K562 (cell line): ENCODE measurements around the gene HSPH1. TPM values are rescaled to one million over a fixed set of nuclear protein-coding genes. Genes with fewer than 3 reads are reported as not detected.

Source experiments
- ATAC-seq: fragments of 200-7000 bp; cut with Tn5 transposase; 3 replicates; pipeline ENCODE4 v1.9.1; 2020; ENCODE audit warnings: moderate library complexity
- BruUV-seq: library from RNA; stranded (reverse); fragments of 400-500 nt; replicated peaks from 2 replicates; lab custom pipeline; 2021; lab: Mats Ljungman, UMichigan
- CTCF ChIA-PET: fragments of 300-600 bp; formaldehyde crosslinking; extraction: SDS; loops from one replicate; lab custom pipeline; 2021; ENCODE audit warnings: low intra/inter-chr PET ratio; lab: Yijun Ruan, JAX
- POLR2A ChIA-PET: fragments of 300-600, 350-650 bp; sonication (Branson Sonifier 250); formaldehyde crosslinking; extraction: SDS; loops from one replicate; lab custom pipeline; 2021; ENCODE audit warnings: antibody characterized with exemption, inconsistent platforms; lab: Yijun Ruan, JAX
- DNase-seq, 4 experiments: peaks; one replicate each; pipeline versions ENCODE4 v3.0.0 to v3.0.0-alpha.2; 2011 to 2018; ENCODE audit warnings: low spot score in 3 of 4, mixed read lengths in 3 of 4; ENCODE audit errors: extremely low read depth in 1 of 4
- FAIRE-seq: peaks from 2 replicates; lab custom pipeline; 2011; peaks lifted over from hg19 to GRCh38; lab: Jason Lieb, UNC
- H2AFZ ChIP-seq: 2 replicates; pipeline ENCODE4 v1.6.0; 2011; ENCODE audit warnings: low read depth, low read length, control low read depth, inconsistent platforms
- H3K27ac ChIP-seq: fragments of 200-600 bp; 3 replicates; pipeline ENCODE4 v1.8.0; 2011; ENCODE audit warnings: low read depth, mild to moderate bottlenecking, control low read depth, inconsistent platforms, low read length, moderate library complexity, mixed read lengths; ENCODE audit errors: extremely low read depth
- H3K27me3 ChIP-seq, 2 experiments: fragments of 300-600 bp in 1 of 2; 2 replicates in 1 of 2; 3 replicates in 1 of 2; pipeline versions ENCODE4 v1.6.0 to v1.8.0; 2011; ENCODE audit warnings: inconsistent platforms in 2 of 2, low read length in 2 of 2, mild to moderate bottlenecking in 1 of 2, mixed read lengths in 1 of 2, moderate library complexity in 1 of 2; ENCODE audit not compliant: control insufficient read depth in 2 of 2, insufficient read depth in 2 of 2
- H3K36me3 ChIP-seq: fragments of 300-600 bp; 3 replicates; pipeline ENCODE4 v1.8.0; 2011; ENCODE audit warnings: mild to moderate bottlenecking, low read length, inconsistent platforms; ENCODE audit not compliant: control insufficient read depth, insufficient read depth
- H3K4me1 ChIP-seq, 2 experiments: fragments of 200-600 bp in 1 of 2; replicated peaks in 1 of 2; 2 replicates in 1 of 2; 3 replicates in 1 of 2; pipeline versions ENCODE4 v1.5.1 to v1.8.0; 2011; ENCODE audit warnings: inconsistent platforms in 2 of 2, low read length in 2 of 2, mild to moderate bottlenecking in 1 of 2, mixed read lengths in 1 of 2, moderate library complexity in 1 of 2; ENCODE audit not compliant: control insufficient read depth in 2 of 2, insufficient read depth in 2 of 2
- H3K4me2 ChIP-seq: 2 replicates; pipeline ENCODE4 v1.6.1; 2011; ENCODE audit warnings: low read length, control low read depth, inconsistent platforms, mixed read lengths; ENCODE audit not compliant: insufficient read depth
- H3K4me3 ChIP-seq: fragments of 200-600 bp; sonication (generic), shearing (Covaris generic); 2 replicates; pipeline ENCODE4 v1.5.1; 2016; ENCODE audit warnings: control low read depth, inconsistent platforms
- H3K79me2 ChIP-seq: fragments of 200-600 bp; 3 replicates; pipeline ENCODE4 v1.8.0; 2011; ENCODE audit warnings: low read length, inconsistent platforms; ENCODE audit not compliant: control insufficient read depth, insufficient read depth
- H3K9ac ChIP-seq, 2 experiments: 2 replicates each; pipeline versions ENCODE4 v1.6.0 to v1.6.1; 2011; ENCODE audit warnings: low read depth in 2 of 2, low read length in 2 of 2, control low read depth in 1 of 2, inconsistent platforms in 1 of 2, mild to moderate bottlenecking in 1 of 2, mixed read lengths in 1 of 2; ENCODE audit not compliant: insufficient read depth in 1 of 2
- H3K9me1 ChIP-seq: one replicate; pipeline ENCODE4 v1.6.0; 2011; ENCODE audit warnings: inconsistent platforms, mild to moderate bottlenecking, low read length, moderate library complexity; ENCODE audit not compliant: control insufficient read depth, insufficient read depth
- H3K9me3 ChIP-seq: replicated peaks from 2 replicates; pipeline ENCODE4 v1.5.1; 2011; ENCODE audit warnings: low read depth, low read length, inconsistent platforms; ENCODE audit not compliant: control insufficient read depth, insufficient read depth
- H4K20me1 ChIP-seq: replicated peaks from 2 replicates; pipeline ENCODE4 v1.6.1; 2011; ENCODE audit warnings: low read length, inconsistent platforms, mixed read lengths; ENCODE audit not compliant: control insufficient read depth, insufficient read depth
- ARID1B ChIP-seq: fragments of 450-650 bp; IDR thresholded peaks from 2 replicates; pipeline ENCODE4 v1.6.1; 2016; ENCODE audit warnings: antibody characterized with exemption, mild to moderate bottlenecking, inconsistent platforms
- ATF3 ChIP-seq, 2 experiments: fragments of 450-650 bp in 1 of 2; sonication (generic) in 1 of 2; formaldehyde crosslinking in 1 of 2; IDR thresholded peaks in 1 of 2; conservative IDR thresholded peaks in 1 of 2; 2 replicates each; pipeline versions ENCODE4 v1.6.1 to v1.8.1; 2016 to 2023; ENCODE audit warnings: mild to moderate bottlenecking in 2 of 2, moderate library complexity in 2 of 2, inconsistent platforms in 1 of 2, missing genetic modification reagents in 1 of 2
- BMI1 ChIP-seq: fragments of 150-350 bp; IDR thresholded peaks from 2 replicates; pipeline ENCODE4 v1.6.1; 2014; ENCODE audit warnings: low read length
- CGGBP1 ChIP-seq: fragments of 250-450 bp; sonication (Bioruptor Pico); IDR thresholded peaks from 2 replicates; pipeline ENCODE4 v1.9.0; 2021; ENCODE audit warnings: mild to moderate bottlenecking
- COPS2 ChIP-seq: fragments of 450-650 bp; conservative IDR thresholded peaks from 2 replicates; pipeline ENCODE4 v1.6.1; 2016; ENCODE audit warnings: mild to moderate bottlenecking, moderate library complexity
- E2F6 ChIP-seq, 2 experiments: IDR thresholded peaks; 2 replicates each; pipeline ENCODE4 v1.6.1; 2011; ENCODE audit warnings: borderline replicate concordance in 1 of 2, control low read depth in 1 of 2, low read depth in 1 of 2, low read length in 1 of 2, mild to moderate bottlenecking in 1 of 2, mixed read lengths in 1 of 2, moderate library complexity in 1 of 2; ENCODE audit not compliant: insufficient read depth in 1 of 2, insufficient read length in 1 of 2, poor library complexity in 1 of 2, severe bottlenecking in 1 of 2; ENCODE audit errors: extremely low read depth in 1 of 2
- ESRRA ChIP-seq: fragments of 450-650 bp; IDR thresholded peaks from 2 replicates; pipeline ENCODE4 v1.6.1; 2014; ENCODE audit warnings: low read depth, mild to moderate bottlenecking, moderate library complexity, borderline replicate concordance
- FOS ChIP-seq: IDR thresholded peaks from 3 replicates; pipeline ENCODE4 v1.6.1; 2011; ENCODE audit not compliant: insufficient read length; ENCODE audit errors: extremely low read depth
- FOXJ3 ChIP-seq: sonication (generic); formaldehyde crosslinking; IDR thresholded peaks from 2 replicates; pipeline ENCODE4 v1.4.0; 2020; ENCODE audit warnings: mild to moderate bottlenecking, missing genetic modification reagents
- GMEB1 ChIP-seq: fragments of 250-450 bp; sonication (Bioruptor Pico); IDR thresholded peaks from 2 replicates; pipeline ENCODE4 v1.4.0; 2020; ENCODE audit warnings: mild to moderate bottlenecking
- HNRNPK ChIP-seq: fragments of 200-400 bp; formaldehyde crosslinking; IDR thresholded peaks from one replicate; pipeline ENCODE4 v1.6.1; 2018; ENCODE audit warnings: mild to moderate bottlenecking, low read depth, low read length; ENCODE audit not compliant: poor library complexity, severe bottlenecking
- MEIS2 ChIP-seq: fragments of 450-650 bp; IDR thresholded peaks from 2 replicates; pipeline ENCODE4 v1.6.1; 2014; ENCODE audit warnings: mild to moderate bottlenecking; ENCODE audit not compliant: partially characterized antibody
- NFE2 ChIP-seq: IDR thresholded peaks from 2 replicates; pipeline ENCODE4 v1.6.1; 2014; ENCODE audit warnings: antibody characterized with exemption, low read depth
- ZNF184 ChIP-seq: sonication (generic); formaldehyde crosslinking; IDR thresholded peaks from 2 replicates; pipeline ENCODE4 v1.5.0; 2020; ENCODE audit warnings: missing genetic modification reagents
- ZNF197 ChIP-seq: fragments of 200-800 bp; sonication (Bioruptor generic); IDR thresholded peaks from 2 replicates; pipeline ENCODE4 v1.6.1; 2016; ENCODE audit warnings: low read depth, missing genetic modification characterization, missing compliant biosample characterization
- ZNF696 ChIP-seq: fragments of 250-450 bp; sonication (Bioruptor Pico); conservative IDR thresholded peaks from 2 replicates; pipeline ENCODE4 v1.4.0; 2020; ENCODE audit warnings: mild to moderate bottlenecking, moderate library complexity
- WGBS: fragments of 100-300 bp; shearing (Covaris generic); methylation state at CpG from one replicate; pipeline ENCODE4 v1.1.6; 2016; ENCODE audit warnings: low coverage, mixed read lengths; ENCODE audit not compliant: insufficient coverage; ENCODE audit errors: missing lambda C conversion rate; 5-methylcytosine and 5-hydroxymethylcytosine counted together
- in situ Hi-C: fragments of 300-500 bp; cut with MboI; formaldehyde crosslinking; loops from 4 replicates; pipeline ENCODE4 v1.15.0; 2018; ENCODE audit warnings: inconsistent platforms, mixed read lengths
- intact Hi-C: fragments of 100-400 bp; cut with micrococcal nuclease; formaldehyde crosslinking; loops from 2 replicates; pipeline ENCODE4 v1.14.2; 2022
- polyA plus RNA-seq, 8 experiments: library from polyadenylated mRNA; depleted of rRNA in 4 of 8; stranded (reverse) in 5 of 8; unstranded in 3 of 8; fragments of >200 nt; fragmentation: Nextera tagmentation in 2 of 8; fragmentation: Illumina TruSeq in 1 of 8; extraction: Ambion mirVana in 2 of 8; extraction: Trizol in 1 of 8; gene quantifications; 2 replicates each; pipeline versions ENCODE4 v1.2.1 to v1.2.3, GENCODE V29; 2011 to 2014; ENCODE audit warnings: inconsistent platforms in 1 of 8, missing spikeins in 1 of 8
- total RNA-seq, 7 experiments: library from RNA; depleted of rRNA in 6 of 7; stranded (reverse); fragments of >200 nt in 6 of 7; fragmentation: Illumina TruSeq in 2 of 7; extraction: Trizol in 2 of 7; gene quantifications; 2 replicates each; pipeline versions ENCODE4 v1.2.1 to v1.2.3, GENCODE V29; 2011 to 2021; ENCODE audit warnings: low replicate concordance in 1 of 7
- TF ChIP-seq, protein P1 (sequence below): conservative IDR thresholded peaks from 2 replicates; pipeline ENCODE4 v1.6.1; 2011; ENCODE audit warnings: low read depth, mild to moderate bottlenecking, low read length; ENCODE audit not compliant: control insufficient read depth

Gene HSPH1
- total and polyA plus RNA-seq, 9 of the 15 experiments (the other 6 are each of a cell fraction or from before 2014, with no cell fraction given): 34.6 to 104 (median 64.7) TPM

GRCh38 chr13:31204592-31204991 lies 42.9 kb upstream of the HSPH1 start:
- in situ Hi-C loops: no loop called here
- TF ChIP-seq CGGBP1 (CRISPR knock-in tag): no peak
- no peak for TF ChIP-seq ZNF184 (CRISPR knock-in tag)
- TF ChIP-seq ARID1B: peak; percentile 89
- TF ChIP-seq MEIS2: peak; percentile 97
- no peak for TF ChIP-seq COPS2
- no peak for TF ChIP-seq BMI1
- TF ChIP-seq ZNF197: no peak
- TF ChIP-seq ESRRA: no peak
- TF ChIP-seq NFE2: peak; percentile 21; the same call in 1 of the 2 replicates
- TF ChIP-seq FOS: peak; percentile 56
- TF ChIP-seq, protein P1, sequence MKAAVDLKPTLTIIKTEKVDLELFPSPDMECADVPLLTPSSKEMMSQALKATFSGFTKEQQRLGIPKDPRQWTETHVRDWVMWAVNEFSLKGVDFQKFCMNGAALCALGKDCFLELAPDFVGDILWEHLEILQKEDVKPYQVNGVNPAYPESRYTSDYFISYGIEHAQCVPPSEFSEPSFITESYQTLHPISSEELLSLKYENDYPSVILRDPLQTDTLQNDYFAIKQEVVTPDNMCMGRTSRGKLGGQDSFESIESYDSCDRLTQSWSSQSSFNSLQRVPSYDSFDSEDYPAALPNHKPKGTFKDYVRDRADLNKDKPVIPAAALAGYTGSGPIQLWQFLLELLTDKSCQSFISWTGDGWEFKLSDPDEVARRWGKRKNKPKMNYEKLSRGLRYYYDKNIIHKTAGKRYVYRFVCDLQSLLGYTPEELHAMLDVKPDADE: no peak
- TF ChIP-seq E2F6 (IDR thresholded peaks at IDR 0.05; ENCODE audit: borderline replicate concordance in 1 of 2, extremely low read depth in 1 of 2, insufficient read depth in 1 of 2, insufficient read length in 1 of 2, low read depth in 1 of 2, low read length in 1 of 2, poor library complexity in 1 of 2, severe bottlenecking in 1 of 2): no peak
- no peak for TF ChIP-seq HNRNPK
- TF ChIP-seq ZNF696 (CRISPR knock-in tag): no peak
- no peak for TF ChIP-seq GMEB1 (CRISPR knock-in tag)
- TF ChIP-seq ATF3 (IDR thresholded peaks at IDR 0.05): peak; percentile 98
- TF ChIP-seq ATF3 (CRISPR knock-in tag; conservative IDR thresholded peaks at IDR 0.05): peak; percentile 43; the same call in 1 of the 2 replicates
- no peak for TF ChIP-seq FOXJ3

More at GRCh38 chr13:31204592-31204991, 42.9 kb upstream of the HSPH1 start:
- Histone ChIP-seq H3K36me3 (no peaks in the 10 kb centered on the region), H3K9me3 (no peaks in the 10 kb centered on the region), H2AFZ (peak overlapping the region; percentile 75), H3K4me3 (no peak overlapping the region), H4K20me1 (no peaks in the 10 kb centered on the region), H3K9me1 (no peaks in the 10 kb centered on the region), H3K27me3 (no peaks in the 10 kb centered on the region), H3K4me2 (peak overlapping the region; percentile 52), H3K4me1 (peaks cover 13 to 14% of the 10 kb centered on the region in 2 experiments; a peak in 4 of 5 replicates), H3K9ac (0 out of 4 replicates have a peak overlapping the region, but pooled peaks of 1 of the 2 experiments have one; percentile 4), H3K79me2 (peaks cover 5% of the 10 kb centered on the region; the same call in 2 of the 3 replicates), H3K27ac (peak overlapping the region; percentile 59; the same call in 1 of the 3 replicates)
- 0% methylated on average over 1 of the region's 1 CpG for WGBS
- no TSS peak for BruUV-seq
- intact Hi-C loops: loop anchor here (5.0 kb wide), 1 partner anchor 42 kb away; the partner anchor contains the start of gene HSPH1
- ChIA-PET CTCF (no interaction called here), POLR2A (no interaction called here)
- FAIRE-seq: peak; percentile 91
- peak; percentile 75 for ATAC-seq
- DNase-seq: peak; percentile 55 to 83 (median 69)
